LNCaP clone FGC (cell line): ENCODE data around the gene NUPR1.
"Not testable (repeated sequence)": the region's sequence is repeated elsewhere in the genome, so short reads cannot be mapped to it uniquely, and the experiment has no call there.

ENCODE experiments used
- DNase-seq: peaks from one replicate; pipeline ENCODE4 v3.0.0-alpha.2; 2011; ENCODE audit warnings: low read depth
- H3K4me3 ChIP-seq: 2 replicates; pipeline ENCODE4 v1.5.1; 2011; ENCODE audit warnings: mild to moderate bottlenecking, low read depth, low read length, control low read depth
- CTCF ChIP-seq: IDR thresholded peaks from 2 replicates; pipeline ENCODE4 v1.5.1; 2012; ENCODE audit warnings: mild to moderate bottlenecking; ENCODE audit not compliant: control insufficient read depth, insufficient read depth; ENCODE audit errors: extremely low read depth

NUPR1 gene

GRCh38 chr16:28574925-28575324 is 36.2 kb upstream of the NUPR1 start:
- TF ChIP-seq CTCF = no peak
- no peak for DNase-seq
- H3K4me3 ChIP-seq = no peak overlapping the region

DNA sequence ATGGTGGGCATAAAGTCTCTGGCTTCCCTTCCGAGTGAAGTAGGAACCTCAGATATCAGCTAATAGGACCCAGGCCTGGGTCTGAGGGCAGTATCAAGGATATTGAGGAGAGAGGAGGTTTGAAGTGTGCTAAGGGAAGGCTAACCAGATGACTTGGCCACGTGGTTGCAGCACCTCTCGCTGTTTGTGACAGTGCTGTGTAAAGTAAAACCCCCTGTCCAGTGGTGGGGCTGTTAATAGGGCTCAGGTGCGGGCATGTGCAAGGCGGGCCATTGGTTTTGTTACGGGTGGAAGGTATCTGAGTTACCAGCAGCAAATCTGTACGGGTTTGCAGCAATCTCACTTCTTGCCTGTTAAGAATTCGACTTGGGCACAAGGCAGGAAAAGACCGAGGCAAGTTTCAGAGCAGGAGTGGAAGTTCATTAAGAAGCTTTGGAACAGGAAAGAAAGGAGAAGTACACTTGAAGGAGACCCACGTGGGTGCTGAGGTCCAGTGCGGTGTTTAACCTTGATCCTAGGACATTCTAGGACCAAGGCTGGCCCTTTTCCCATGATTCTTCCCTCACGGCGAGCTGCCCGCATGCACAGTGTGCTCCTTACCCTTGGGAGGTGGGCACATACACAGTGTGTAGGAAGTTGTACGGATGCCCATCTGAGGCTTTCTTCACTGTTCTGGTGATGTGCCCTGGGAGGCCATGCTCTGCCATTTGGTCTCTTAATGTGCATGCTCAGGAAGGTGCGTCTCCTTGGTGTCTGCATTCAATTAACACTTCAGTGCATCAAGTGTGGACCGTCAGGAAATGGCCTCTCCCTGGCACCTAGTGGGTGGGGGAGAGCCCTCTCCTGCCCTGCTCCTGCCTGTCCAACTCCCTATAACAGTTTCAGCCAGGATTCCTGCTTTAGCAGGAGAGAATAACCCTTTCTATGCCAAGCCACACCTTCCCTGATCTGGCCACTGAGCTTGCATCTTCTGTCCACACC is 35.3 kb upstream of the NUPR1 start:
- no peak overlapping the region for H3K4me3 ChIP-seq
- TF ChIP-seq CTCF = no peak
- DNase-seq = no peak

GRCh38 chr16:28572696-28573510 is 34.1 kb upstream of the NUPR1 start:
- TF ChIP-seq CTCF = no peak
- no peak for DNase-seq
- no peak overlapping the region for H3K4me3 ChIP-seq

DNA sequence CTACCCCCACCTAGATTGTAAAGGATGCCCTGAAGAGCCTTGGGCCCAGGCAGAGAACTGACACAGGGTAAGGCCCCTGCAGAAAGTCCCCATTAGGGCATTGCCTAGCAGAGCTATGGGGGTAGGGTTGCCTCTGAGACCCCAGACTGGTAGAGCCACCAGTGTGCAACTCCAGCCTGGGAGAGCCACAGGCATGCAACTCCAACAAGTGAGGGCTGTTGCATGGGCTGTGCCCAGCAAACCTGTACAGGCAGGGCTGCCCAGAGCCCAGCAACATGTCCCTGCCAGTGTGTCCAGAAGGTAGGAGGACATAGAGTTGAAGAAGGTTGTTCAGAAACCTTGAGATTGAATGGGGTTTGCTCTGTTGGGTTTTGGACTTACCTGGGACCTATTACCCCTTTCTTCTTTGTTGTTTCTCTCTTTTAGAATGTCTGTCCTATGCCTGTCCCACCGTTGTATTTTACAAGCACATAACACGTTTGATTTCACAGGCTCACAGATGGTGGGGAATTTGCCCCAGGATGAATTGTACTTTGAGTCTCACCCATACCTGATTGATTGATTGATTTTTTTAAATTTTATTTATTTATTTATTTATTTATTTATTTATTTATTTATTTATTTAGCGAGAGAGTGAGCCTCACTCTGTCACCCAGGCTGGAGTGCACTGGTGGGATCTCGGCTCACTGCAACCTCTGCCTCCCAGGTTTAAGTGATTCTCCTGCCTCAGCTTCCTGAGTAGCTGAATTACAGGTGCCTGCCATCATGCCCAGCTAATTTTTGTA is 31.4 kb upstream of the NUPR1 start:
- no peak overlapping the region for H3K4me3 ChIP-seq
- TF ChIP-seq CTCF = no peak
- no peak for DNase-seq

DNA sequence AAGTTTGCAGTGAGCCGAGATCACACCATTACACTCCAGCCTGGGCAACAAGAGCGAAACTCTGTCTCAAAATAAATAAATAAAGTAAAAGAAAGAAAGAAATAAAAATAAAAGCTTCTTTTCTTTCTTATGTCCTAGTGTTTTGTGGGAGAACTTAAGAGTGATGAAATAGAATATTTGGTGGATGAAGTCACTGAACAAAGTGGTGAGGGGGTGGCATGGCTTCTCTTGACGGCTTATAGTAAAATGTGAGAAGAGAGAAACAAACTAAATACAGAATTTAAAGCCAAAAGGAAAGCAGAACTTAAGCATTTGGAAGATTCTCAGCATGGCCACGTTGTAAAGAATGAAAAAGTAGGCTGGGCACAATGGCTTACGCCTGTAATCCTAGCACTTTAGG is 30.2 kb upstream of the NUPR1 start:
- no peak for DNase-seq
- no peak overlapping the region for H3K4me3 ChIP-seq
- TF ChIP-seq CTCF = no peak

- no peak for TF ChIP-seq CTCF
- DNase-seq = no peak
Measured at GRCh38 chr16:28567292-28567691, 28.5 kb upstream of the NUPR1 start.

GRCh38 chr16:28566233-28566925 is 27.6 kb upstream of the NUPR1 start:
- not testable (repeated sequence) for DNase-seq, H3K4me3 ChIP-seq

More at GRCh38 chr16:28567292-28567691, 28.5 kb upstream of the NUPR1 start:
- no peak overlapping the region for H3K4me3 ChIP-seq
